Measurements from ENCODE around the gene MED27.

MED27 gene

GRCh38 chr9:131946180-131946579, 133.5 kb downstream of the MED27 start:
- peaks cover 5% of the 10 kb centered on the region for H3K4me1 ChIP-seq
- H3K9me3 ChIP-seq, result no peaks in the 10 kb centered on the region
- DNase-seq, result no peak
- H3K36me3 ChIP-seq, result no peaks in the 10 kb centered on the region
- H3K27me3 ChIP-seq, result no peaks in the 10 kb centered on the region
- no peak overlapping the region for H3K4me3 ChIP-seq (ENCODE audit: low read depth, low read length)
- TF ChIP-seq CTCF (IDR thresholded peaks at IDR 0.05; ENCODE audit: low read depth, low read length), result no peak

- no peak for DNase-seq
- no peak for TF ChIP-seq CTCF (IDR thresholded peaks at IDR 0.05; ENCODE audit: low read depth, low read length)
- Histone ChIP-seq H3K9me3 (no peaks in the 10 kb centered on the region), H3K4me3 (ENCODE audit: low read depth, low read length) (no peak overlapping the region), H3K27me3 (no peaks in the 10 kb centered on the region), H3K36me3 (no peaks in the 10 kb centered on the region), H3K4me1 (no peaks in the 10 kb centered on the region)
These were observed 136.3 kb downstream of the MED27 start for GRCh38 chr9:131943351-131943841.

DNA sequence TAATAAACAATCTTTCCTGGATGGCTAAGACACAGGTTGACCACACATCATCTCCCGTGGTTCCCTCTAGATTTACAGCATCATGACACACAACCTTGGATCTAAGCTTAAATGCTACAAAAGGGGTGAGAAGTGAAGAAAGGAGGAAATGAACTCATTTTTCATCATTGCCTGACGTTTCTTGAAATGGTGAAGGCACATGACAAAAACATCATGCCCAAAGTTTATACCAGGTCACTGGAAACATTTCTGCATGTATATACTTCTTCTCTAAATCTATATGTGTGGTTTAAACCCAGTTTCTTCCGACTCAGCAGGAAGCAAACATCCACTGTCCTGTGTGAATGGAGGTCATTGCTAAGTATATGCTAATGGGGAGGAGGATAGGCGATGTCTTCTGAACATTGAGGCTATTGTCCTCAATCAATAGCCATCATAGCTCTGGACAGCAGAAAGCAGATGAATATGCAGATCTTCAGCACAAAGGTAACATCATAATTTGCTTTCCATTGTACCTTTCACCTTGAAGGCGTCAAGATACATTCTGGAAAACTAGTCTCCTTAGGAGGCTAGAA, 137.4 kb downstream of the MED27 start:
- no peak for TF ChIP-seq CTCF (IDR thresholded peaks at IDR 0.05; ENCODE audit: low read depth, low read length)
- no peaks in the 10 kb centered on the region for H3K4me1 ChIP-seq
- no peaks in the 10 kb centered on the region for H3K27me3 ChIP-seq
- no peaks in the 10 kb centered on the region for H3K36me3 ChIP-seq
- no peak for DNase-seq
- no peak overlapping the region for H3K4me3 ChIP-seq (ENCODE audit: low read depth, low read length)
- H3K9me3 ChIP-seq, result no peaks in the 10 kb centered on the region

- DNase-seq, result no peak
- Histone ChIP-seq H3K4me3 (ENCODE audit: low read depth, low read length) (no peak overlapping the region), H3K9me3 (no peaks in the 10 kb centered on the region), H3K36me3 (no peaks in the 10 kb centered on the region), H3K27me3 (no peaks in the 10 kb centered on the region), H3K4me1 (no peaks in the 10 kb centered on the region)
- TF ChIP-seq CTCF (IDR thresholded peaks at IDR 0.05; ENCODE audit: low read depth, low read length), result no peak
These were observed 142.2 kb downstream of the MED27 start for GRCh38 chr9:131937451-131937850.

DNA sequence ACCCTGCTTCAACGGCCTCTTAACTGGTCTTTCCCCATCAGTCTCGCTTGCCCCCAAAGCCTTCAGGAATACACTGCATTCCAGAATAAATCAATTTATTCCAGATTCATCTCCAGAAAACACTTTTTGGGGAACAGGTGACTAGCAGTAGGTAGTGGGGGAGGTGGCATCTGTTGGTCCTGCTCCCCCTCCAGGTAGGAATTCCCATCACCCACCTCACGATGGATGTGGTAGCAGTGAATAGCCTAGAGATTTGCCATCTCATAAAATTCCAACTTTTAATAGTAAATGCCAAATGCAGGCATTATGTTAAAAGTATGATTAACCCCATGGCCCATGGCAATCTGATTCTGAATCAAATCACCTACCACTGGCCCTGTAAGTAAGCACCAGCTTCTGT, 142.7 kb downstream of the MED27 start:
- no peaks in the 10 kb centered on the region for H3K4me1 ChIP-seq
- H3K27me3 ChIP-seq, result no peaks in the 10 kb centered on the region
- no peaks in the 10 kb centered on the region for H3K36me3 ChIP-seq
- DNase-seq, result no peak
- no peak overlapping the region for H3K4me3 ChIP-seq (ENCODE audit: low read depth, low read length)
- no peaks in the 10 kb centered on the region for H3K9me3 ChIP-seq
- 0 out of 2 replicates have a peak, but pooled peaks have one; percentile 12 for TF ChIP-seq CTCF (IDR thresholded peaks at IDR 0.05; ENCODE audit: low read depth, low read length)

DNA sequence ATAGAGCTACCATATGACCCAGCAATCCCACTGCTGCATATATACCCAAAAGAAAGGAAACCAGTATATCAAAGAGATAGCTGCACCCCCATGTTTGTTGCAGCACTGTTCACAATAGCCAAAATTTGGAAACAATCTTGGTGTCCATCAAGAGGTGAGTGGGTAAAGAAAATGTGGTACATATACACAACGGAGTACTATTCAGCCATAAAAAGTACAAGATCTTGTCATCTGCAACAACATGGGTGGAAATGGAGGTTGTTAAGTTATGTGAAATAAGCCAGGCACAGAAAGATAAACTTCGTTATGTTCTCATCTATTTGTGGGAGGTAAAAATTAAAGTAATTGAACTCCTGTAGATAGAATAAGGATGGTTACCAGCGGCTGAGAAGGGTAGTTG, 145.0 kb downstream of the MED27 start:
- H3K36me3 ChIP-seq, result no peaks in the 10 kb centered on the region
- no peaks in the 10 kb centered on the region for H3K9me3 ChIP-seq
- H3K4me3 ChIP-seq (ENCODE audit: low read depth, low read length), result no peak overlapping the region
- no peak for TF ChIP-seq CTCF (IDR thresholded peaks at IDR 0.05; ENCODE audit: low read depth, low read length)
- no peak for DNase-seq
- H3K4me1 ChIP-seq, result no peaks in the 10 kb centered on the region
- no peaks in the 10 kb centered on the region for H3K27me3 ChIP-seq

All from BE2C (cell line).